AG10803 (cell line): ENCODE results near the gene CCHCR1.
"Not testable (repeated sequence)": the region's sequence is repeated elsewhere in the genome, so short reads cannot be mapped to it uniquely, and the experiment has no call there.

Source experiments
- DNase-seq: peaks from one replicate; pipeline ENCODE4 v3.0.0; 2010; ENCODE audit warnings: low read depth
- H3K4me3 ChIP-seq: 2 replicates; pipeline ENCODE4 v1.5.1; 2011; ENCODE audit warnings: mild to moderate bottlenecking, low read length, control low read depth
- CTCF ChIP-seq: conservative IDR thresholded peaks from 2 replicates; pipeline ENCODE4 v1.5.1; 2011; ENCODE audit warnings: mild to moderate bottlenecking, low read length, control low read depth, inconsistent platforms

CCHCR1 gene

GRCh38 chr6:31157513-31158139 is at the start of gene CCHCR1:
Gene CCHCR1 (minus strand): TSS chr6:31157802. CDS start chr6:31157600, 202 bp downstream.
- no peak for DNase-seq
- no peak for TF ChIP-seq CTCF
- peak within 1 kb of the TSS; percentile 89 for H3K4me3 ChIP-seq

- DNase-seq = no peak
- no peak overlapping the region for H3K4me3 ChIP-seq
- no peak for TF ChIP-seq CTCF
Measured at GRCh38 chr6:31205638-31206037, 48.0 kb upstream of the CCHCR1 start.

GRCh38 chr6:31204751-31205145 is 47.1 kb upstream of the CCHCR1 start:
- peak; percentile 28 for DNase-seq
- no peak for TF ChIP-seq CTCF
- no peak overlapping the region for H3K4me3 ChIP-seq

GRCh38 chr6:31203345-31203979 is 45.9 kb upstream of the CCHCR1 start:
- H3K4me3 ChIP-seq = peak overlapping the region; percentile 62
- no peak for TF ChIP-seq CTCF
- DNase-seq = no peak

GRCh38 chr6:31202259-31203166 is 44.9 kb upstream of the CCHCR1 start:
- H3K4me3 ChIP-seq = no peak overlapping the region
- no peak for TF ChIP-seq CTCF
- no peak for DNase-seq

- H3K4me3 ChIP-seq, DNase-seq: not testable (repeated sequence)
Measured at GRCh38 chr6:31199105-31199452, 41.5 kb upstream of the CCHCR1 start.

- peak; percentile 66 for DNase-seq
- peak overlapping the region; percentile 79 for H3K4me3 ChIP-seq
- TF ChIP-seq CTCF = no peak
Measured at GRCh38 chr6:31197559-31198305, 40.1 kb upstream of the CCHCR1 start.

- peak overlapping the region; percentile 79 for H3K4me3 ChIP-seq
- DNase-seq = not testable (repeated sequence)
Measured at GRCh38 chr6:31196251-31197022, 38.8 kb upstream of the CCHCR1 start.

GRCh38 chr6:31195308-31195979 is 37.8 kb upstream of the CCHCR1 start:
- not testable (repeated sequence) for H3K4me3 ChIP-seq

More at GRCh38 chr6:31195308-31195979, 37.8 kb upstream of the CCHCR1 start:
- DNase-seq = not testable (repeated sequence)
